HG02763 (cell line): ENCODE measurements around the gene ALOX15.
"Not testable (repeated sequence)": the region's sequence is repeated elsewhere in the genome, so short reads cannot be mapped to it uniquely, and the experiment has no call there.

ENCODE experiments used
- ATAC-seq: cut with Tn5 transposase; IDR thresholded peaks from one replicate; pipeline ENCODE4 v1.9.1; 2021; ENCODE audit warnings: mild to moderate bottlenecking, moderate library complexity; ENCODE audit not compliant: unreplicated experiment

Gene ALOX15

GRCh38 chr17:4620531-4621101 lies 20.9 kb downstream of the ALOX15 start:
- no peak for ATAC-seq

GRCh38 chr17:4617590-4618351 lies 23.7 kb downstream of the ALOX15 start:
- no peak for ATAC-seq

- ATAC-seq, result no peak
Observed at GRCh38 chr17:4617090-4617489, 24.4 kb downstream of the ALOX15 start.

- ATAC-seq, result no peak
Observed at GRCh38 chr17:4616476-4616875, 25.0 kb downstream of the ALOX15 start.

- no peak for ATAC-seq
Observed at GRCh38 chr17:4610656-4611055, 30.8 kb downstream of the ALOX15 start.

- ATAC-seq, result no peak
Observed at GRCh38 chr17:4610162-4610561, 31.3 kb downstream of the ALOX15 start.

GRCh38 chr17:4609761-4610160 lies 31.7 kb downstream of the ALOX15 start:
- no peak for ATAC-seq

- no peak for ATAC-seq
Observed at GRCh38 chr17:4607773-4608187, 33.7 kb downstream of the ALOX15 start.

- no peak for ATAC-seq
Observed at GRCh38 chr17:4607261-4607741, 34.2 kb downstream of the ALOX15 start.

GRCh38 chr17:4605826-4606225 lies 35.7 kb downstream of the ALOX15 start:
- ATAC-seq, result no peak

GRCh38 chr17:4604736-4605135 lies 36.7 kb downstream of the ALOX15 start:
- not testable (repeated sequence) for ATAC-seq

GRCh38 chr17:4604111-4604644 lies 37.3 kb downstream of the ALOX15 start:
- ATAC-seq, result no peak

- no peak for ATAC-seq
Observed at GRCh38 chr17:4602041-4602440, 39.4 kb downstream of the ALOX15 start.

GRCh38 chr17:4601326-4601725 lies 40.2 kb downstream of the ALOX15 start:
- no peak for ATAC-seq

GRCh38 chr17:4600563-4600962 lies 40.9 kb downstream of the ALOX15 start:
- no peak for ATAC-seq

- no peak for ATAC-seq
Observed at GRCh38 chr17:4599505-4600281, 41.8 kb downstream of the ALOX15 start.

GRCh38 chr17:4598776-4599504 lies 42.5 kb downstream of the ALOX15 start:
- ATAC-seq, result no peak

GRCh38 chr17:4597975-4598374 lies 43.5 kb downstream of the ALOX15 start:
- no peak for ATAC-seq

GRCh38 chr17:4596636-4597380 lies 44.7 kb downstream of the ALOX15 start:
- ATAC-seq, result no peak
